Stimulated activated CD4-positive, alpha-beta T cell treated with anti-CD3 and anti-CD28 coated beads, Interleukin-2, amount 100 ng/mL, for 4 hours (primary cell): ENCODE measurements around the gene FOXP1.

ENCODE experiments used
- DNase-seq: peaks from one replicate; pipeline ENCODE4 v3.0.0-alpha.2; 2020; ENCODE audit warnings: low read depth

Gene FOXP1

DNA sequence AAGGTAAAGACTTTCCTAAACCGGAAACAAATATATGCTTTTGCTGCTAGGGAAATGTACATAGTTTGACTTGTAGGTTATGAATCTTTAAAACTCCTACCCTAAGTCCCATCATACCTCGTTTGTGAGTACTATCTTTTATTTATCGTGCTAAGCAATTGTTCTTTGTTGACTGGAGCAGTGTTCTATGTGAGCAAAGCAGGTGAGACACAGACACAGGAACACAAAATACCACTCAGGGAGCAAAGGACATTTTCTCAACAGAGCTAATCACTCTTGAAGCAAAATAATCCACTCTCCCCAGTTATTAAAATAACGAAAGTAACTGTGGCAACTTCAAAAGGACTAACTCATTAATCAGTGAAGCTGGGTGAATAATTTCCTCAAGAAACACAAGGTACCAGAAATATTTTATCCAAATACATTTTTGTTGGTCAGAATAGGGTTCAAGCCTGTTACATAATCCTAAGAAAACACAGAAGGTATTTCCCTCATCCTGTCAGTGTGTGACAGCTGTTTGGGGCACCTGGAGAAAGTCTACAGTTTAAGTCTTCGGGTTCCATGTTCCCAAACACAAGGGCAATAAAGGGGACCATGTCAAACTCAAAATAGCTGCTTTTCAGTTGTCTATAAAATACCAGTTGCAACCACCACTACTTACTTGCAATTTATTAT, 407.7 kb downstream of the FOXP1 start:
- no peak for DNase-seq

DNA sequence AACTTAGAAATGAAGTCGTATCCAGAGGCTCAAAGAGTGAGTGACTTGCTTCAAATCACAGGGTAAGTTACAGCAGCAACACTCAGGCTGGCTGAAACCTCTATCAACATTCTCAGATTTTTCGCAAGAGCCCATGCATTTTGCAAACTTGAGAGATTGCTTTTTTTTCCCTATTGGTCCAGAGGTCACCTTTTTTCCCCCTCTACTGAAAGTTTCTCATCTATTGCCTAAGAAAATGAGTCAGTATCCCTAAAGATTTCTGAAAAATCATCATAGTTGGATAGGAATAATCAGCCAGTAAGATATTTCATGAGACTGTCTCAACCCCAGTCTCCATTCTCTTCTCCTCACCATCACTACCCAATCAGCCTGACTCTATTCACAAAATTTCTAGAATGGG, 410.6 kb downstream of the FOXP1 start:
- DNase-seq: no peak

DNA sequence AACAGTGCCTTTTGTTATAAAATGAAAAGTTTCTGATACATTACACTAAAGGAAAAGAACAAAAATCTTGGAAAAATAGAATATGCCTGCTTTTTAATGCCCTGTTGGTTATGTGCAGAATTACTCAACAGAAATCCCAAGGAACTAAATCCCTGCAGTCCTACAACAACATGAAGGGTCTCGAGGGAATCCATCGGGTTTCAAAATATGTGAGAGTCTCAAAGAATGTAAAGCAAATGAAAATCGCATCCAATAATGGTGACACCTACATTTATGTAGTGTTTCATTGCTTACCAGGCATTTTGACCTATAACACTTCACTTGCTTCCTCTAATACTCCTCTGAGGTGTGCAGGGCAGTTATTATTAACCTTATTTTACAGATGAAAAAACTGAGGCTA, 411.3 kb downstream of the FOXP1 start:
- DNase-seq: no peak

DNA sequence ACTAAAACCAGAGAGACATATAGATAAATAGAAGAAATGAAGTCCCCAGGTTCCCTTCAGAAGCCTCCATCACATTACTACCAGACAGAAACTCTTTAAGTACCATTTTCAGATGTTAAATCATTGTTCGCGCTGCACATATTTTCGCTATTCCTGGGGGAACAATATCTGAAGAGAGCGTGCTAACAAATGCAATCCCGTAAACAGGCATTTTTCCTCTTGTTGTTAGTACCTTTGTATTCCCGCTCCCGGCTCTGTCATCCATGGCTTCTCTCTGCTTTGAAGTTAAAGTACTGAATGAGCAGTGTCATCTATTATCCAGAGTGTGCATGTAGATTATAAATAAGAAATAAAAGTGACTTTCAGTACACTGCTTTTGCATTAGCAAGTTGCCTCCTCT, 412.3 kb downstream of the FOXP1 start:
- no peak for DNase-seq

DNA sequence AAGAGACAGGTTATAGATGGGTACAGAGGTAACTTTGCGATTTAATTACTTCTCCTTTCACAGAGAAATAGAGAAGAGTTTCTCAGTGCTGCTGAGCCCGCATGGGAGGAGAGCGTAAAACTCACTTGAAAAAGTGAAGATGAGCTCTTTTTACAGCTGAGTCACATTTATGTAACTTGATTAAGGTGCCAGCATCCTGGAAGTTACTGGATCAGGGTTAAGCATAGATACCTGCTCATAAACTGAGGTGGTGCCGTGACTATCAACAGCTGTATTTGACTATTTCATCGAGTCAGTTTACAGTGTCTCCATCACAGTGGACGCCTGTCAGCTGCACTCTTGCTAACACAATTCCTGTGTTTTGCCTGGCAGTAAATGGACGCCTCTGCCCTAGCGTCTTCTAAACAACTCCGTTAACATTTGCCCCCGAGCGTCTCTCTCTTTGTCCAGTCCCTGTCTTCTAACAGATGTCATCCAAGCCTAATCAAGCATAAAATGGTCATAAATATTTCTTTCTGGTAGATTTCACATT, 414.6 kb downstream of the FOXP1 start:
- no peak for DNase-seq

GRCh38 chr3:71168121-71168721, 415.3 kb downstream of the FOXP1 start:
- DNase-seq: no peak

- no peak for DNase-seq
Observed at GRCh38 chr3:71166339-71167240, 416.9 kb downstream of the FOXP1 start.

DNA sequence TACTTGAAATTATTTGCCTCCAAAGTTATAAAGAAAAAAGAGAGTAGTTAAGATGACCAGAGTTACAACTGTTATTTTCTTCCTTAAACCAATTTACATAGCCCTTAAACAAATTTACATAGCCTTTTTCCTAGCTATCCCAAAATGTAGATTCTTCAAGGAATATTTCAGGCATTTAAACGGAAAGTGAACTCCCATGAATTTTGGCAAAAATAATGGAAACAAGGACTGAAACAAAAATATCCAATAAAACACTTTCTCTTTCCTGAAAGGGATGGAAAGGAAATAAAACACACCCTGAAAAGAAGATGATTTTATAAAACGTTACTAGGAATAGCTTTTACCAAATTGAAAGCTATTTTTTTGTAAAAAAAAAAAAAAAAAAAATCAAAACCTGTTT, 418.6 kb downstream of the FOXP1 start:
- no peak for DNase-seq

GRCh38 chr3:71163198-71163918, 420.2 kb downstream of the FOXP1 start:
- DNase-seq: no peak

DNA sequence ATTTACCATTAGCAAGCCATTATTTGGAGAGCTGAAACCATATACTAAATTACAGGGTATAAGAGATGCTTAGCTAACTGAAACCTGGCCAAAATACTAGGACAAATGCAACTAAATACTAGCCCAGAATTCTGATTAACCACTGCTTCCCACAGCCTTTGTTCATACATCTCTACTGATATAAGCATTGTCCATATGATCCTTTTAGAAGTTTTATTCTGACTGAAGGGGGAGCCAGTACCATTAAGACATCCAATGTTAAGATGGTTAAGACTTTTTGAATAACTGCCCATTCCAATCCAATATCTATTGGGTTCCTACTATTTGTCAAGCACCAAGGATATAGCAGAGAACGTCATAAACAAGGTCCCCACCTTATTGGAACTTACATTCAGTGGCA, 421.3 kb downstream of the FOXP1 start:
- no peak for DNase-seq

GRCh38 chr3:71160785-71161546, 422.6 kb downstream of the FOXP1 start:
- no peak for DNase-seq

DNA sequence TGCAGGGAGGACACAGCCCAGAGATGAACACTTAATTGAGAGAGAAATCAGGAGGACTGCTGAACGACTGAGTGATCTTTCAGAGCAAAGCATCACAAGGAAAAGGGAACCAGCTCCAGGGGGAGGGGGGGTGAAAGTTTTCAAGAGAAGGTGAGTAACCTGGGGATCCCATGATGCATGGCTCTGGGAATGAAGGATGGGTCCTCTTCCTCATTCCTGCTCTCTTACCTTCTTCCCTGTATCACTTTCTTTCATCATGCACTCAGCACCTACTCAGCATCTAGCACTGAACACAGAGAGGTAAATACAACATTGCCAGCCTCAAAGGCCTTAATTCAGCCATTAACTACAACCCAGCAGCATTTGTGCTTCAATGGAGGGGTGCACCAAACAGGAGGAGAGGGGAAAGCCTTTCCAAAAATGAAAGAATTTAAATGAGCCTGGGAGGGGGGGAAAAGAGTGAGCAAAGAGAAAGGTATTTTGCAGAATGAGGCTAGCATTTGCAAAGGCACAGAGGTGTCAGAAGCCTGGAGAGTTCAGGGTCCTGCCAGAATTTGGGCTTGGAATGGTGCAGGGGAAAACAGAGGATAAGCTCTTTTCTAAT, 427.4 kb downstream of the FOXP1 start:
- DNase-seq: no peak

- no peak for DNase-seq
Observed at GRCh38 chr3:71154846-71155245, 428.7 kb downstream of the FOXP1 start.

- DNase-seq: no peak
Observed at GRCh38 chr3:71153713-71154112, 429.8 kb downstream of the FOXP1 start.

DNA sequence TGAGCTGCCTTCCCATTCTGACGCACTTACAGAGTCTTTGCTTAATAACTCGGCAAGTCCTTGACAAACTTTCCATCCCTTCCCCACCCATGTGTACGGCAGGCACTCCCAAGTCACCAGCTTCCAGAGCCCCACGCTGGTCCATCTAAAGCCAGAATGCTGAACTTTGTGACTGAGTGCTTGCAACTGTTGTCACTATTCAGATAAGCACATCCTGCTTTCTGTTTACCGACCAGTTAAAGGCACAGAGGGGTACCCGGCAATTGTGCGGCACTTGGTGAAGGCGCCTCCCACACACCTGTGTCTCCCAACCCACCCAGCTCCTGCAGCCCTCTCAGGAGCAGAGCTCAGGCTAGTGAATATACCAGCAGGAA, 430.6 kb downstream of the FOXP1 start:
- no peak for DNase-seq

GRCh38 chr3:71152039-71152891, 431.3 kb downstream of the FOXP1 start:
- DNase-seq: no peak

GRCh38 chr3:71149959-71150954, 433.3 kb downstream of the FOXP1 start:
- no peak for DNase-seq

DNA sequence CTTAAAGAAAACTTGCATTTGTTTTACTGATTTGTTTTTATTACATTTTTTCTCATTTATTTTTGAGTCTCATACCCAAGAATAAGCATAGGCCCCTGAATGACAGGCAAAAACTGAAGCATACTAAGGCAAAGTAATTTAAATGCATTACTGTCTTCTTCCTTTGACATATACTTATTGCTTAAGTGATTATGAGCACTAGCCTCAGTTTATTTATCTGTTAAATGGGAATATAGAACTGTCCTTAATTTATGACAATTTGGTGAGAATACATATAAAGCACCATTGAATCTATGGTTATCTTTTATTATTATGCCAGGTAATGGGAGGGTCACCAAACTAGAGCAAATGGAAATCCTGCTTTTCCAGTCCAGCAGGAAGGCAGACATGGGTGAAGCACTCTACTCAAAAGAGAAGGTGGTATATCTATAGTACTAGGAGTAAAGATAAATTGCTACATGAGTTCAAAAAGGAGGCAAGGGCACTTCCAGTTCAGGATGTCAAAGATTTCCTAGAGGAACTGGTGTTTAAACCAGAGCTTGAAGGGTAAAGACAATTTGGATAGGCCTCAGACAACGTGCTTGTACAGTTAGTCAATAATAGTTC, 435.0 kb downstream of the FOXP1 start:
- no peak for DNase-seq
